Parathyroid adenoma (tissue), 2 donors: ENCODE data around the gene ACYP1.

Source experiments
- H2AFZ ChIP-seq: fragments of 300-600 bp; sonication (generic); one replicate; pipeline ENCODE4 v1.7.0; 2017; ENCODE audit warnings: antibody characterized with exemption, mild to moderate bottlenecking
- H3K27ac ChIP-seq: fragments of 300-600 bp; sonication (generic); one replicate; pipeline ENCODE4 v1.7.0; 2017
- H3K27me3 ChIP-seq: fragments of 300-600 bp; sonication (generic); one replicate; pipeline ENCODE4 v1.7.0; 2017; ENCODE audit warnings: low read length; ENCODE audit not compliant: control insufficient read depth, insufficient read depth
- H3K36me3 ChIP-seq: fragments of 300-600 bp; sonication (generic); one replicate; pipeline ENCODE4 v1.7.0; 2017; ENCODE audit warnings: low read length; ENCODE audit not compliant: control insufficient read depth, insufficient read depth
- H3K4me1 ChIP-seq: fragments of 300-600 bp; sonication (generic); one replicate; pipeline ENCODE4 v1.7.0; 2017; ENCODE audit warnings: control low read depth
- H3K4me2 ChIP-seq: fragments of 300-600 bp; sonication (generic); one replicate; pipeline ENCODE4 v1.7.0; 2017; ENCODE audit warnings: low read length
- H3K4me3 ChIP-seq: fragments of 300-600 bp; sonication (generic); one replicate; pipeline ENCODE4 v1.7.0; 2017; ENCODE audit warnings: low read depth, low read length
- H3K79me2 ChIP-seq: fragments of 300-600 bp; sonication (generic); one replicate; pipeline ENCODE4 v1.7.0; 2017; ENCODE audit warnings: control low read depth
- H3K9ac ChIP-seq: fragments of 300-600 bp; sonication (generic); one replicate; pipeline ENCODE4 v1.7.0; 2017; ENCODE audit warnings: mild to moderate bottlenecking
- H3K9me3 ChIP-seq: fragments of 300-600 bp; sonication (generic); one replicate; pipeline ENCODE4 v1.7.0; 2017; ENCODE audit warnings: low read length; ENCODE audit not compliant: control insufficient read depth
- CTCF ChIP-seq: fragments of 300-600 bp; sonication (generic); IDR thresholded peaks from one replicate; pipeline ENCODE4 v1.7.0; 2017; ENCODE audit warnings: antibody characterized with exemption, mild to moderate bottlenecking
- donor health status: primary hyperparathyroidism.

The ACYP1 gene

DNA sequence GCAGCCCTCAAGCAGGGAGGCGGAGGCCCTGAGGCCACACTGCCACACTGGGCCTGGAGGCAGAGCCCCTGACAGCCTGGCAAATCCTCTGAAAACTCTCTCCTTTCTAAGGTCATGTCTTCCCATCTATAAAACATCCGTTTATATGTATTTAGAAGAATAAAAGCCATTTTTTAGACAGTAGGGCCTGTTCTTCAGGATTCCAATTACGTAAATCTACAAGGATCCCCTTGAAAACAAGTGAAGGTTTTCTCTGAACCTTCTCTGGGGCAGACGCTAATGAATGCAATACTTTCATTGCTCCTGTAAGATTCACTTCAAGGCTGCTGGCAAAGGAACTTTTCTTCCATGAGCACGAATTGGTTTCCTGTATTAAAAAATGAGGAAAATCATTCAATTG, 48.3 kb downstream of the ACYP1 start:
- Histone ChIP-seq H3K27ac (no peak overlapping the region), H3K27me3 (no peaks in the 10 kb centered on the region), H3K4me1 (peaks cover 20% of the 10 kb centered on the region), H3K9ac (no peak overlapping the region), H3K4me2 (no peak overlapping the region), H3K4me3 (no peak overlapping the region), H3K9me3 (no peaks in the 10 kb centered on the region), H2AFZ (no peak overlapping the region), H3K36me3 (no peaks in the 10 kb centered on the region), H3K79me2 (no peaks in the 10 kb centered on the region)
- no peak for TF ChIP-seq CTCF

DNA sequence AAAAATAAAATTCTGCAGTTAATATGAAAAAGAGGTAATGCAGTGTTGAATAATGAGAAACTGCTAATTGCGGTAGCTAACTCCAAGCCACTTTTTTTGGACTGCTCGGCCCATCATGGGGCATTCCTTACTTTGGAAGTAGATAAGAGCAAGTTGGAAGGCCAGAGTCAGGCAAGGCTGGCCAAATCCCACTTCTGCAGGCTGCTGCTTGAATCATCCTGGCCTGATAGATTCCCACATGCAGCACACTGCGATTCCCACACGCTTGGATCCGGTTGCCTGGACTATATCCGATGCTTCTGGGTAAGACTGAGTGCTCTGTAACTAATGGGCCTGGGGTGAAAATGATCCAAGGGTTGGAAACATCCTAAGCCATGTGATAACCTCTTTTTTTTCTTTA, 50.5 kb downstream of the ACYP1 start:
- no peaks in the 10 kb centered on the region for H3K27me3 ChIP-seq
- H3K79me2 ChIP-seq: no peaks in the 10 kb centered on the region
- H3K4me2 ChIP-seq: no peak overlapping the region
- no peak overlapping the region for H2AFZ ChIP-seq
- TF ChIP-seq CTCF: no peak
- H3K9me3 ChIP-seq: no peaks in the 10 kb centered on the region
- no peak overlapping the region for H3K9ac ChIP-seq
- no peak overlapping the region for H3K27ac ChIP-seq
- peaks cover 20% of the 10 kb centered on the region for H3K4me1 ChIP-seq
- no peaks in the 10 kb centered on the region for H3K36me3 ChIP-seq
- no peak overlapping the region for H3K4me3 ChIP-seq

DNA sequence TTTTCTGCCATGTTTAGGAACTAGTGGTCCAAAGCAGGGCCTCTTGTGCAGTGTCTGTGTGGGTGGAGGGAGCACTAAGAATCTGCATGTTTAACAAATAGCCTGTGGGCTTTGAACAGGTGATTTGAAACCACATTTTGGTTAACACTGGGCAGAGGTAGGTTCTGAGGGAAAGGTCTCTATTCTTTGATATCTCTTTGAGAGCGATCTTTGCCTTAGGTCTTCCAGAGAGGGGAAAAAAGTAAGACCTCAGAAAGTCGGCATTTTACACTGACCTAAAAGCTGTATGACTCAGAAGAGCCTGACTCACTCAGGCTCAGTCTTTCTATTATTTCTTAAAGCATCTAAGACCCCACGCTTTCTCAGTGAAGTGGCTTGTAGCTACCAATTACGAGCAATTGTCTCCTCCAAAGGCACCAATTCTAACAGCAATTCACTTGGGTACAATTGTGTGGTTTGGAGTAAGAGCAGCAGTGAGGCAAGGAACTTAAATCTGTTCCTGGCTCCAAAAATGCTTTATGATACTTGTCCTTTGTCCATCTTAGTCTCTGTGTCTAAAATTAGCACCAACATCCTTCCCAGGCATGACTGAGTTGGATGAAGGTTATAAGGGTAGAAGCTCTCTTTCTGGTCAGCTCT, 52.3 kb downstream of the ACYP1 start:
- Histone ChIP-seq H2AFZ (no peak overlapping the region), H3K36me3 (no peaks in the 10 kb centered on the region), H3K9ac (no peak overlapping the region), H3K9me3 (no peaks in the 10 kb centered on the region), H3K79me2 (no peaks in the 10 kb centered on the region), H3K4me2 (peak overlapping the region; percentile 21), H3K27me3 (no peaks in the 10 kb centered on the region), H3K4me3 (peak overlapping the region; percentile 4), H3K4me1 (peaks cover 20% of the 10 kb centered on the region), H3K27ac (peak overlapping the region; percentile 72)
- no peak for TF ChIP-seq CTCF

DNA sequence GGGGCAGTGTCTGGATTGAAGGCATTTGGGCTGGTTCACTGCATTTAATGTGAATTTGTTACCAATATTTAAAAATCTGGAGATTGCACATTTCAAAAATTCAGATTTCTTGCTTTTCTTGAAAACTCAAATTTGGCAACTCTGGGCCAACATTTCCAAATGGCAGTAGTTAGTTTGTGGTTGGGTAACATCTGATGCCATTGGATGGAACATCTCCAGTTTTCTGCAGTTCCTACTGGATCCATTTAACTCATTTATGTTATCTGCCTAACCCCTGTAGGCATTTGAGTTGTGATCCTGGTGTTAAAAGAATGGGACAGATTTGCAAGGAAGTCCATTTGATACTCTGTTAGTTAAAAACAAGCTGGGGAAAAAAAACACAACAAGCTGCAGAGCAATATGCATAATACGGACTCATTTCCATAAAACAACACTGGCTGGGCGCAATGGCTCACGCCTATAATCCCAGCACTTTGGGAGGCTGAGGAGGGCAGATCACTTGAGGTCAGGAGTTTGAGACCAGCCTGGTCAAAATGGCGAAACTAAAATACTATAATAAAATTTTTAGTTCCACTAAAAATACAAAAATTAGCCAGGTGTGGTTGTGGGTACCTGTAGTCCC, 53.2 kb downstream of the ACYP1 start:
- H3K9me3 ChIP-seq: no peaks in the 10 kb centered on the region
- H3K4me1 ChIP-seq: peaks cover 20% of the 10 kb centered on the region
- no peak for TF ChIP-seq CTCF
- no peak overlapping the region for H3K4me2 ChIP-seq
- no peaks in the 10 kb centered on the region for H3K36me3 ChIP-seq
- H2AFZ ChIP-seq: no peak overlapping the region
- peak overlapping the region; percentile 72 for H3K27ac ChIP-seq
- H3K9ac ChIP-seq: no peak overlapping the region
- no peak overlapping the region for H3K4me3 ChIP-seq
- no peaks in the 10 kb centered on the region for H3K27me3 ChIP-seq
- H3K79me2 ChIP-seq: no peaks in the 10 kb centered on the region

GRCh38 chr14:75009176-75009575, 54.6 kb downstream of the ACYP1 start:
- H3K4me2 ChIP-seq: no peak overlapping the region
- no peaks in the 10 kb centered on the region for H3K9me3 ChIP-seq
- no peak overlapping the region for H3K4me3 ChIP-seq
- peaks cover 20% of the 10 kb centered on the region for H3K4me1 ChIP-seq
- H3K79me2 ChIP-seq: no peaks in the 10 kb centered on the region
- H3K36me3 ChIP-seq: no peaks in the 10 kb centered on the region
- H3K9ac ChIP-seq: no peak overlapping the region
- TF ChIP-seq CTCF: no peak
- H2AFZ ChIP-seq: no peak overlapping the region
- no peaks in the 10 kb centered on the region for H3K27me3 ChIP-seq
- H3K27ac ChIP-seq: no peak overlapping the region
